ENCODE data around the gene CFL1. TPM values are rescaled to one million over a fixed set of nuclear protein-coding genes. Genes with fewer than 3 reads are reported as not detected.
A peak's percentile ranks its signal among the peaks of the same experiment; 100 is the strongest.

CFL1 gene
- polyA plus RNA-seq (2013), result 610 TPM

DNA sequence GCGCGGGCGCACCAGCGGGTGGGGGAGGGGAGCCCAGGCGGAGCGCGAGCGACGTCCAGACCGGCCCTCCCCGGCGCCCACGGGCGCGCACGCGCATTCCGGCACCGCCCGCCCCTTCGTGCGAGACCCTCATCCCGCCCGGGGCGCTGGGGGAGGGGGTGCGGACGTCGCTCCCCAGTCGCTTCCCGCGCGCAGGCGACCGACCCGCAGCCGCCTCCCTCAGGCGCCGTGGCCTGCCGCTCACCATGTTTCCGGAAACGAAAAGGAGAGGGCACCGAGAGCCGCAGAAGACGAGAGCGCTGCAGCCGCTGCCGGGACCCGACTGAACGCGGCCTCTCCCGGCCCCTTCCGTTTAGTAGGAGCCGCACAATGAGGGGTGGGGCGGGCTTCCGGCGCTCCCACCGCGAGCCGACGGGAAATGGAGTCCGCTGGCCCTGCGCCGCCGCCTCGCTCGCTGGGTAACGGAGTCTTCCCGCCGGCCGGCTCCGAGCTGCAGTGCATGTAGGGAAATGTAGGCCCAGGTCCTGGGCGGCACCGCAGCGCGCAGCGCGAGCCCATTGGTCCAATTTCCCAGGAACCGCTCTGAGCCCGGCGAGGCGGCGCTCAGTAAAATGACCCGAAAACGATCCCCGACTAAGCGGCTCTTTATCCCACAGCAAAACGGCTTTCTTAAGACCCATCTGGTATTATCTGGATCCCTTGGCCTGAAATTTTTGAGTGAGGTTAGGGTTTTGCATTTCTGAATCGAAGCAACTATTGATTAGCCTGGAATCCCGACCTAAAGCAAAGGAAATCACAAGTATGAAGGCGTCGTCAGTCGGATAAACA lies at the start of gene CFL1:
CFL1 (minus strand) TSS at position 328 of the 828 bp plus-strand sequence; CDS start at position 247, 81 bp downstream.
- H3K27me3 ChIP-seq (replicated peaks in 2 of 5; ENCODE audit: control insufficient read depth in 4 of 5, insufficient read depth in 5 of 5, low read length in 4 of 5), result no peaks in the 10 kb centered on the region
- peak within 1 kb of the TSS; percentile 89 to 96 (median 90) for H3K4me3 ChIP-seq (ENCODE audit: control insufficient read depth in 1 of 7, extremely low read depth in 1 of 7, insufficient read depth in 4 of 7, low read depth in 2 of 7, low read length in 6 of 7)
- peaks cover 14 to 52% (median 49%) of the 10 kb centered on the region in 4 experiments for H3K4me1 ChIP-seq (ENCODE audit: control extremely low read depth in 1 of 4, control insufficient read depth in 4 of 4, insufficient read depth in 4 of 4, low read length in 3 of 4)
- peaks cover 3 to 51% (median 40%) of the 10 kb centered on the region in 4 experiments for H3K36me3 ChIP-seq (ENCODE audit: control insufficient read depth in 4 of 4, insufficient read depth in 4 of 4, low read length in 3 of 4)
- POLR2A ChIA-PET, result interaction anchor here (0.5 to 4.1 kb wide), 10 partner anchors 14 to 948 kb away, joined by 3 to 33 read pairs (median 4); partner anchors contain the start of genes AP5B1, CCDC85B, CTSW and FIBP
- 0% methylated on average over 86 of the region's 92 CpGs for WGBS (ENCODE audit: insufficient coverage)
- peak within 1 kb of the TSS; percentile 57 to 85 for H3K27ac ChIP-seq (ENCODE audit: insufficient read depth in 1 of 2, low read depth in 1 of 2, low read length in 2 of 2, poor library complexity in 1 of 2, severe bottlenecking in 2 of 2)
- DNase-seq, result peak; percentile 98 to 99 (median 98)
- CTCF ChIA-PET, result interaction anchor here (0.6 to 7.9 kb wide), 7 partner anchors 8 to 235 kb away, joined by 3 to 124 read pairs (median 3); partner anchors contain the start of genes CCDC85B, EFEMP2 and FIBP
- H3K9me3 ChIP-seq (ENCODE audit: control extremely low read depth in 1 of 5, control insufficient read depth in 4 of 5, insufficient read depth in 2 of 5, low read depth in 1 of 5, low read length in 4 of 5), result no peaks in the 10 kb centered on the region

- ChIA-PET CTCF (interaction anchor here (0.6 to 1.6 kb wide), 3 partner anchors 21 to 82 kb away, joined by 3 read pairs; no protein-coding TSS in a partner anchor), POLR2A (interaction anchor here (0.5 kb wide), 1 partner anchor 20 kb away, joined by 7 read pairs; no protein-coding TSS in a partner anchor)
- DNase-seq, result no peak
- Histone ChIP-seq H3K9me3 (ENCODE audit: control extremely low read depth in 1 of 5, control insufficient read depth in 4 of 5, insufficient read depth in 2 of 5, low read depth in 1 of 5, low read length in 4 of 5) (no peaks in the 10 kb centered on the region), H3K36me3 (ENCODE audit: control insufficient read depth in 4 of 4, insufficient read depth in 4 of 4, low read length in 3 of 4) (no peaks in the 10 kb centered on the region), H3K27me3 (replicated peaks in 2 of 5; ENCODE audit: control insufficient read depth in 4 of 5, insufficient read depth in 5 of 5, low read length in 4 of 5) (no peaks in the 10 kb centered on the region), H3K4me1 (ENCODE audit: control extremely low read depth in 1 of 4, control insufficient read depth in 4 of 4, insufficient read depth in 4 of 4, low read length in 3 of 4) (peaks cover 0 to 26% (median 21%) of the 10 kb centered on the region in 4 experiments), H3K27ac (ENCODE audit: insufficient read depth in 1 of 2, low read depth in 1 of 2, low read length in 2 of 2, poor library complexity in 1 of 2, severe bottlenecking in 2 of 2) (no peak overlapping the region), H3K4me3 (ENCODE audit: control insufficient read depth in 1 of 7, extremely low read depth in 1 of 7, insufficient read depth in 4 of 7, low read depth in 2 of 7, low read length in 6 of 7) (no peak overlapping the region)
- 94% methylated on average over 3 of the region's 5 CpGs for WGBS (ENCODE audit: insufficient coverage)
Observed at GRCh38 chr11:65906602-65907001, 48.6 kb upstream of the CFL1 start.

GRCh38 chr11:65903715-65904114 lies 45.7 kb upstream of the CFL1 start:
- 90% methylated on average over 7 of the region's 8 CpGs for WGBS (ENCODE audit: insufficient coverage)
- Histone ChIP-seq H3K9me3 (ENCODE audit: control extremely low read depth in 1 of 5, control insufficient read depth in 4 of 5, insufficient read depth in 2 of 5, low read depth in 1 of 5, low read length in 4 of 5) (no peaks in the 10 kb centered on the region), H3K27ac (ENCODE audit: insufficient read depth in 1 of 2, low read depth in 1 of 2, low read length in 2 of 2, poor library complexity in 1 of 2, severe bottlenecking in 2 of 2) (peak overlapping the region in 1 of 2 experiments; percentile 47), H3K36me3 (ENCODE audit: control insufficient read depth in 4 of 4, insufficient read depth in 4 of 4, low read length in 3 of 4) (no peaks in the 10 kb centered on the region), H3K27me3 (replicated peaks in 2 of 5; ENCODE audit: control insufficient read depth in 4 of 5, insufficient read depth in 5 of 5, low read length in 4 of 5) (no peaks in the 10 kb centered on the region), H3K4me3 (ENCODE audit: control insufficient read depth in 1 of 7, extremely low read depth in 1 of 7, insufficient read depth in 4 of 7, low read depth in 2 of 7, low read length in 6 of 7) (no peak overlapping the region), H3K4me1 (ENCODE audit: control extremely low read depth in 1 of 4, control insufficient read depth in 4 of 4, insufficient read depth in 4 of 4, low read length in 3 of 4) (peaks cover 0 to 43% (median 33%) of the 10 kb centered on the region in 4 experiments)
- POLR2A ChIA-PET, result no interaction called here
- CTCF ChIA-PET, result interaction anchor here (1.2 to 4.8 kb wide), 5 partner anchors 7 to 88 kb away, joined by 3 to 40 read pairs (median 5); partner anchors contain the start of gene CCDC85B
- no peak for DNase-seq

GRCh38 chr11:65903068-65903481 lies 45.1 kb upstream of the CFL1 start:
- H3K9me3 ChIP-seq (ENCODE audit: control extremely low read depth in 1 of 5, control insufficient read depth in 4 of 5, insufficient read depth in 2 of 5, low read depth in 1 of 5, low read length in 4 of 5), result no peaks in the 10 kb centered on the region
- no peaks in the 10 kb centered on the region for H3K36me3 ChIP-seq (ENCODE audit: control insufficient read depth in 4 of 4, insufficient read depth in 4 of 4, low read length in 3 of 4)
- no peak overlapping the region for H3K4me3 ChIP-seq (ENCODE audit: control insufficient read depth in 1 of 7, extremely low read depth in 1 of 7, insufficient read depth in 4 of 7, low read depth in 2 of 7, low read length in 6 of 7)
- ChIA-PET CTCF (interaction anchor here (1.2 to 4.8 kb wide), 5 partner anchors 8 to 87 kb away, joined by 3 to 40 read pairs (median 5); partner anchors contain the start of gene CCDC85B), POLR2A (interaction anchor here (0.8 to 5.5 kb wide), 2 partner anchors 12 to 29 kb away, joined by 3 to 33 read pairs; partner anchors contain the start of gene CCDC85B)
- no peaks in the 10 kb centered on the region for H3K27me3 ChIP-seq (replicated peaks in 2 of 5; ENCODE audit: control insufficient read depth in 4 of 5, insufficient read depth in 5 of 5, low read length in 4 of 5)
- H3K27ac ChIP-seq (ENCODE audit: insufficient read depth in 1 of 2, low read depth in 1 of 2, low read length in 2 of 2, poor library complexity in 1 of 2, severe bottlenecking in 2 of 2), result peak overlapping the region in 1 of 2 experiments; percentile 47
- WGBS (ENCODE audit: insufficient coverage), result 15% methylated on average over 4 of the region's 5 CpGs
- H3K4me1 ChIP-seq (ENCODE audit: control extremely low read depth in 1 of 4, control insufficient read depth in 4 of 4, insufficient read depth in 4 of 4, low read length in 3 of 4), result peaks cover 0 to 48% (median 39%) of the 10 kb centered on the region in 4 experiments
- no peak for DNase-seq

DNA sequence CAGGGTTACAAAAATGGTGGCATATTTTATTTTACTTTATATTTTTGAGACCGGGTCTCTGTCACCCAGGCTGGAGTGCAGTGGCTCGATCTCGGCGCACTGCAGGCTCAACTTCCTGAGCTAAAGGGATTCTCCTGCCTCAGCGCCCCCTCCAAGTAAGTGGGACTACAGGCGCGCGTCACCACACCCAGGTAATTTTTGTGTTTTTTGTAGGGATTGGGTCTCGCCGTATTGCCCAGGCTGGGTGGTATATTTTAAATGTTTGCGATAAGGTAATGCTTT lies 42.9 kb upstream of the CFL1 start:
- peaks cover 0 to 48% (median 39%) of the 10 kb centered on the region in 4 experiments for H3K4me1 ChIP-seq (ENCODE audit: control extremely low read depth in 1 of 4, control insufficient read depth in 4 of 4, insufficient read depth in 4 of 4, low read length in 3 of 4)
- H3K4me3 ChIP-seq (ENCODE audit: control insufficient read depth in 1 of 7, extremely low read depth in 1 of 7, insufficient read depth in 4 of 7, low read depth in 2 of 7, low read length in 6 of 7), result peak overlapping the region in 3 of 7 experiments; percentile 74 to 89 (median 77)
- CTCF ChIA-PET, result interaction anchor here (0.9 to 4.8 kb wide), 12 partner anchors 10 to 87 kb away, joined by 3 to 40 read pairs (median 4); partner anchors contain the start of genes C11orf68 and CCDC85B

DNA sequence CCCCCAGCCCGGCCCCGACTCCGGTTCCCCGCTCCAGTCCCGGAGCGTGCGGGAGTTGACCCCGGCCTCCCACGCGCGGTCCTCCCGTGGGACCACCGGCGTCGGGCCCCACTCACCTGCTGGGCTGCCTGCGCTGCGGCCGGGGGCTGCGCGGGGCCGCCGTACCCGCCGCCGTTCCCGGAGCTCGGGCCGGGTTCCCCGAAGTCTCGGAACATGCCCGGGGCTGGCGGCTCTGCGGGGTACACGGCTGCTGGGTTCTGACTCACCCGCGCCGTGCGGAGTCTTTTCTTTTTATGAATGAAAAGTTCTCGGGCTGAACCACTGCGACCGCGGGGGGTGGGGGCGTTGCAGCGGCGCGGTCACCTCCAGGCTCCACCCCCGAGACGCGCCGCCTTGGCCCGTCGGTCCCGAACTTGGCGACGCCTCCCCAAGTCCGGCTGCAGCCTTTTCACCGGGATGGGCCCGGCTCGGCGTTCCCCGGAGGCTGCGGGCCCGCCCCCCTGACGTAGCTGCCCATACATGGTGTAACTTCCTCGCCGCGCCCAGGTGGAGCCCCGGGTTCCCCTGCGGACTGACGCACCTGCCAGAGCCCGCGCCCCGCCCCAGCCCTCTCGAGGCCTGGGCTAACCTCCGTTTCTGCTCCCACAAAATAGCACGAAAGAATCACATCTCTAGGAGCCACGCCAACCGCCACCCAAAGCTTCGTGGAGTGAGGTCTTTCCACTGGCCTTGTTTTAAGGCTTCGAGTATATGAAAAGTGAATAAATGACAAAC lies 42.3 kb upstream of the CFL1 start, which contains the start of gene FOSL1:
FOSL1 (minus strand) TSS at position 264 of the 774 bp plus-strand sequence; CDS start at position 215, 49 bp downstream.
- H3K27ac ChIP-seq (ENCODE audit: insufficient read depth in 1 of 2, low read depth in 1 of 2, low read length in 2 of 2, poor library complexity in 1 of 2, severe bottlenecking in 2 of 2), result peak within 1 kb of the TSS; percentile 33 to 77
- H3K4me1 ChIP-seq (ENCODE audit: control extremely low read depth in 1 of 4, control insufficient read depth in 4 of 4, insufficient read depth in 4 of 4, low read length in 3 of 4), result peaks cover 0 to 48% (median 39%) of the 10 kb centered on the region in 4 experiments
- DNase-seq, result peak; percentile 95 to 98 (median 98)
- H3K4me3 ChIP-seq (ENCODE audit: control insufficient read depth in 1 of 7, extremely low read depth in 1 of 7, insufficient read depth in 4 of 7, low read depth in 2 of 7, low read length in 6 of 7), result peak within 1 kb of the TSS; percentile 55 to 89 (median 77)
- POLR2A ChIA-PET, result interaction anchor here (0.6 to 5.5 kb wide), 11 partner anchors 9 to 219 kb away, joined by 3 to 33 read pairs (median 4); partner anchors contain the start of genes C11orf68, CCDC85B and SART1
- H3K36me3 ChIP-seq (ENCODE audit: control insufficient read depth in 4 of 4, insufficient read depth in 4 of 4, low read length in 3 of 4), result peaks cover 0 to 9% (median 0%) of the 10 kb centered on the region in 4 experiments
- WGBS (ENCODE audit: insufficient coverage), result 2% methylated on average over 74 of the region's 80 CpGs
- H3K27me3 ChIP-seq (replicated peaks in 2 of 5; ENCODE audit: control insufficient read depth in 4 of 5, insufficient read depth in 5 of 5, low read length in 4 of 5), result no peaks in the 10 kb centered on the region
- H3K9me3 ChIP-seq (ENCODE audit: control extremely low read depth in 1 of 5, control insufficient read depth in 4 of 5, insufficient read depth in 2 of 5, low read depth in 1 of 5, low read length in 4 of 5), result no peaks in the 10 kb centered on the region
- CTCF ChIA-PET, result interaction anchor here (0.9 to 4.8 kb wide), 11 partner anchors 10 to 83 kb away, joined by 3 to 40 read pairs (median 4); partner anchors contain the start of genes C11orf68 and CCDC85B

More for the DNA sequence above, 42.9 kb upstream of the CFL1 start:
- POLR2A ChIA-PET, result interaction anchor here (0.6 to 5.5 kb wide), 10 partner anchors 10 to 219 kb away, joined by 3 to 33 read pairs (median 4); partner anchors contain the start of genes C11orf68 and CCDC85B
- Histone ChIP-seq H3K36me3 (ENCODE audit: control insufficient read depth in 4 of 4, insufficient read depth in 4 of 4, low read length in 3 of 4) (peaks cover 0 to 9% (median 0%) of the 10 kb centered on the region in 4 experiments), H3K27ac (ENCODE audit: insufficient read depth in 1 of 2, low read depth in 1 of 2, low read length in 2 of 2, poor library complexity in 1 of 2, severe bottlenecking in 2 of 2) (no peak overlapping the region), H3K9me3 (ENCODE audit: control extremely low read depth in 1 of 5, control insufficient read depth in 4 of 5, insufficient read depth in 2 of 5, low read depth in 1 of 5, low read length in 4 of 5) (no peaks in the 10 kb centered on the region), H3K27me3 (replicated peaks in 2 of 5; ENCODE audit: control insufficient read depth in 4 of 5, insufficient read depth in 5 of 5, low read length in 4 of 5) (no peaks in the 10 kb centered on the region)
- no peak for DNase-seq
- no CpG with 5 or more reads among the region's 11 CpGs for WGBS (ENCODE audit: insufficient coverage)

Data from common myeloid progenitor, CD34-positive (primary cell).